LNCaP clone FGC (cell line): ENCODE measurements around the gene SGMS2.
"Not testable (repeated sequence)": the region's sequence is repeated elsewhere in the genome, so short reads cannot be mapped to it uniquely, and the experiment has no call there.

Experiments
- DNase-seq: peaks from one replicate; pipeline ENCODE4 v3.0.0-alpha.2; 2011; ENCODE audit warnings: low read depth
- H3K4me3 ChIP-seq: 2 replicates; pipeline ENCODE4 v1.5.1; 2011; ENCODE audit warnings: mild to moderate bottlenecking, low read depth, low read length, control low read depth
- TF ChIP-seq, protein P1 (sequence below): IDR thresholded peaks from 2 replicates; pipeline ENCODE4 v1.5.1; 2012; ENCODE audit warnings: mild to moderate bottlenecking; ENCODE audit not compliant: control insufficient read depth, insufficient read depth; ENCODE audit errors: extremely low read depth

SGMS2 gene

DNA sequence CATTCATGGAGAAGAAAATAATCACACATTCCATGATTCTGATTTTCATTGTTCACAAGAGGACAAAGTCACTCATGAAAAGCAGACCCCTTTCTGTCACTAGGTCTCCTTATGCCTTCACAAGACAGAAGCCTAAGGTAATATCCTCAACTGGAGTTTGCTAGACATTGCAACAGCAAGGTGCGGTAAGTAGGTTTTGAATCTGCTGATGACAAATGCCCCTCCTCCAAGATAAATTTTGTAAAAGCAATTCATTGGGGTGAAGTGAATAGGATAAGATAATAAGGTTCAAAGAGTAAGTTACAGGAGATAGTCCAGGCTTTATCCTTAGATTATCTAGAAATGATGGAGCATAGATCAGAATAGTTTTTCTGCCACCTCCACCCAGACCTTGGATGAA, 90.5 kb downstream of the SGMS2 start:
- no peak overlapping the region for H3K4me3 ChIP-seq
- TF ChIP-seq, protein P1, sequence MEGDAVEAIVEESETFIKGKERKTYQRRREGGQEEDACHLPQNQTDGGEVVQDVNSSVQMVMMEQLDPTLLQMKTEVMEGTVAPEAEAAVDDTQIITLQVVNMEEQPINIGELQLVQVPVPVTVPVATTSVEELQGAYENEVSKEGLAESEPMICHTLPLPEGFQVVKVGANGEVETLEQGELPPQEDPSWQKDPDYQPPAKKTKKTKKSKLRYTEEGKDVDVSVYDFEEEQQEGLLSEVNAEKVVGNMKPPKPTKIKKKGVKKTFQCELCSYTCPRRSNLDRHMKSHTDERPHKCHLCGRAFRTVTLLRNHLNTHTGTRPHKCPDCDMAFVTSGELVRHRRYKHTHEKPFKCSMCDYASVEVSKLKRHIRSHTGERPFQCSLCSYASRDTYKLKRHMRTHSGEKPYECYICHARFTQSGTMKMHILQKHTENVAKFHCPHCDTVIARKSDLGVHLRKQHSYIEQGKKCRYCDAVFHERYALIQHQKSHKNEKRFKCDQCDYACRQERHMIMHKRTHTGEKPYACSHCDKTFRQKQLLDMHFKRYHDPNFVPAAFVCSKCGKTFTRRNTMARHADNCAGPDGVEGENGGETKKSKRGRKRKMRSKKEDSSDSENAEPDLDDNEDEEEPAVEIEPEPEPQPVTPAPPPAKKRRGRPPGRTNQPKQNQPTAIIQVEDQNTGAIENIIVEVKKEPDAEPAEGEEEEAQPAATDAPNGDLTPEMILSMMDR = no peak
- DNase-seq = no peak

DNA sequence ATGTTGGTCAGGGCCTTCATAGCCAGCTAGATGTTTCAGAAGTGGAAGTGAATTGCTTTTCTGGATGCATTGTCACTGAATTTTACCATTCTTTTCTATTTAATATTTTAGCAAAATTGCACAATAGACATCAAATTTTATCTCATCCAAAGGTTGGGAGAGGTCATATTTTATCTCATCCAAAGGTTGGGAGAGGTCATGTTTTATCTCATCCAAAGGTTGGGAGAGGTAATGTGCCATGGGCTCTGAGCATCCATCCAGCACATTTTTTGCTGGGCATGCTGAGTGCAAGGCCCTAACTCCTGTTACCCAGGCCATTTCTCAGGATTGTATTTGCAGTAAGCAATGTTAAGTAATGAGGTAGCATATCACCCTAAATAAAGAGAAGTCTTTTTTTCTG, 91.9 kb downstream of the SGMS2 start:
- DNase-seq = no peak
- TF ChIP-seq, protein P1 = no peak
- H3K4me3 ChIP-seq = no peak overlapping the region

DNA sequence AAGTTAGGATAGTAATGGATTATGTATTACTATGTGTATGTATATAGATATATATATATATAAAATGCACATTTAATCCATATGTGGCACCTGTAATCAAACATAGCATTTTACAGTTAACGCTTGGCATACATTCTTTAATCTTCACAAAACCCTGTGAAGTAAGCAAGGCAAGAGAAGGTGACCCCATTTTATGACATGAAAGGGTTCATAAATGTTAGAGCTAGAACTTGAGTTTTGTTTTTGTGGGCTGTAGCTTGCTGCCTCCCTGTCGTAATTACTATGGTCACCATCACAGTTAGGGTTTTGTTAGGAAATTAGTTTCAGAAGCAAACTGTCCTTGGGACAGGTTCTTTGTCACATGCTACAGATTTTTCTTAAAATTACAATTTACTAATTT, 92.8 kb downstream of the SGMS2 start:
- no peak for DNase-seq
- H3K4me3 ChIP-seq = no peak overlapping the region
- TF ChIP-seq, protein P1 = no peak

DNA sequence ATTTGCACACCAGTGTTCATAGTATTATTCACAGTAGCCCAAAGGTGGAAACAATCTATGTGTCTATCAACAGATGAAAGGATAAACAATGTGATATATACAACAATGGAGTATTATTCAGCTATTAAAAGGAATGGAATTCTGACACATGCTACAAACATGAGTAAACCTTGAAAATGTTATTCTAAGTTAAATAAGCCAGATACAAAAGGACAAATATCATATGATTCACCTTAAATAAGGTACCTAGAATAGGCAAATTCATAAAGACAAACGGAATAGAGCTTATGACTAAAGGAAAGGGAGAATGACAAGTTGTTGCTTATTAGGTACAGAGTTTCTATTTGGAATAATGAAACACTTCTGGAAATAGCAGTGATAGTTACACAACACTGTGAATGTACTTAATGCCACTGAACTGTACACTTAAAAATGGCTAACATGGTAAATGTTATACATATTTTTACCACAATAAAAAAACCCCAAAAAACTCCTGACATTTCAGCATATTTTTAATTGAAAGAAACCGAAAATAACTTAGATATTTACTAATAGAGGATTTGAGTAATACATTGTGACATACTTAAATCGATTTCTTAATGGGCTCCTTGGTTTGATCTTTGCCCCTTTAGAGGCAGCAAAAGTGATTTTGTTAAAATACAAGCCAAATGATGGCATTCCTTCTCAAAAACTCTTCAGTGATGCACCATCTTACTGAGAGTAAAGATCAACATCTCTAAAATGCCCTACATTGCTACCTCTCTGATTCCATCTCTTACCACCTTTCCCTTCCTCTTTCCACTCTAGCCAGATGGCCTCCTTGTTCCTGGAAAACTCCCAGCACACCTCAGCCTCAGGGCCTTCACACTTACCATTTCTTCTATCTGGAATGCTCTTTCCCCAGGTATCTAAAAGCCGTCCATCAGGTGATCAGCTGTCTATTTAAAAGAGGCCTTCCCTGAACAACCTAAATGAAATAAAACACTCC, 98.0 kb downstream of the SGMS2 start:
- H3K4me3 ChIP-seq = no peak overlapping the region
- TF ChIP-seq, protein P1 = no peak
- no peak for DNase-seq

DNA sequence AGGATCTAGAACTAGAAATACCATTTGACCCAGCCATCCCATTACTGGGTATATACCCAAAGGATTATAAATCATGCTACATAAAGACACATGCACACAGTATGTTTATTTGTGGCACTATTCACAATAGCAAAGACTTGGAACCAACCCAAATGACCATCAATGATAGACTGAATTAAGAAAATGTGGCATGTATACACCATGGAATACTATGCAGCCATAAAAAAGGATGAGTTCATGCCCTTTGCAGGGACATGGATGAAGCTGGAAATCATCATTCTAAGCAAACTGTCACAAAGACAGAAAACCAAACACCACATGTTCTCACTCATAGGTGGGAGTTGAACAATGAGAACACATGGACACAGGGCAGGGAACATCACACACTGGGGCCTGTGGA, 101.0 kb downstream of the SGMS2 start:
- DNase-seq, H3K4me3 ChIP-seq: not testable (repeated sequence)

DNA sequence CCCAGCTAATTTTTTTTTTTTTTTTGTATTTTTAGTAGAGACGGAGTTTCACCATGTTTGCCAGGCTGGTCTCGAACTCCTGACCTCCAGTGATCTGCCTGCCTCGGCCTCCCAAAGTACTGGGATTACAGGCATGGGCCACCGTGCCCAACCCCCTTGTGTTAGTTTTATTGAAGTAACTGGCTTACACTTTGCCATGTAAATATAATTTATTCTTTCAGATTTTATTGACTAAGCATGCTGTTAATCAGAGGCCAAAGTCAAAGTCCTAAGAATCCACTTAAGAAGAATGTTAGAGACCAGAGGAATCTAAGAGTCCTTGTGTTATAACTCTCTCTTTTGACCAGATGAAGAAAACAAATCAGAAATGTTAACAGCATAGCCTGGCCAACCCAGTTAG, 102.1 kb downstream of the SGMS2 start:
- DNase-seq = not testable (repeated sequence)

DNA sequence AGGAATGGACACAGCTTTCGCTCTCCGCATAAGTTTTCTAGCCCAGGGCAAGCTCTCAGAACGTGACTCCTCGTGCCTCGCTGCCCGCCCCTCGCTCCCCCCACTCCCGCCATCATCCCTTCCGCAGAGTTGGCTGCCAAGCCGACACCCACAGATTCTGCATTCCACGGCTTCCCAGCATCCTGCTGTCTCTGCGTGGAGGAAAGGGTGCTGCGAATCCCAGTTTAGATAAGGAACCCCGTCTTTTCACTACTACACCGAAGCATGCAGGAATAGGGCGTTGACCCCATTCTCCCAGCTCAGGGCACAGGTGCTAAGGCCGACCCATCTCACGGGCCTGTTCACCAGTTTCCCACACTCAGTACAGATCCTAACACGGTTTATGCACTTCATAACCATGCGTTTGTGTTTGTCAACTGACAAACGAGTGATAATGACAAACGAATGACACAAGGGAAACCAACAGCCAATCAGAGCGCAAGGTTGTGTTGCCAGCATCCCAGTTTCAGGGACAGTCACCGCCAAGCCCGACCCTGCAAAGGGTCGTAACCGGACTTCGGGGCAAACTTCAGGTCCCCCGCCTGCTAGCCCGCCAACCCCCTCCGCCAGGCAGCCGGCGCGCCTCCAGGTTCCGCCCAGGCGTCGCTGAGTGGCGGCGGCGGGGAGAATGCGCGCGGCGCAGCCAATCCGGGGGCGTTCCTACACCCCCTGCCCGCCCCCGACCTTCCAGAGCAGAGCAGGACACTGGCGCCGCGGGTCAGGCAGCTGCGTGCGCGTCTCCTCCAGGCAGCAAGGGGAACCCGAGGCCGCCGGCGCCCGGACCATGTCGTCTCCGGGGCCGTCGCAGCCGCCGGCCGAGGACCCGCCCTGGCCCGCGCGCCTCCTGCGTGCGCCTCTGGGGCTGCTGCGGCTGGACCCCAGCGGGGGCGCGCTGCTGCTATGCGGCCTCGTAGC, 106.4 kb downstream of the SGMS2 start, which contains the start of gene CYP2U1:
TSS of gene CYP2U1 (plus strand) at position 729 of the 954 bp plus-strand sequence. CDS start at position 824, 95 bp downstream.
- TF ChIP-seq, protein P1 = no peak
- DNase-seq = peak; percentile 25
- peak within 1 kb of the TSS; percentile 72 for H3K4me3 ChIP-seq

More for the DNA sequence above, 102.1 kb downstream of the SGMS2 start:
- not testable (repeated sequence) for H3K4me3 ChIP-seq
